Measurements from ENCODE around the gene YWHAB.
"Not testable (repeated sequence)": the region's sequence is repeated elsewhere in the genome, so short reads cannot be mapped to it uniquely, and the experiment has no call there.

Gene YWHAB

DNA sequence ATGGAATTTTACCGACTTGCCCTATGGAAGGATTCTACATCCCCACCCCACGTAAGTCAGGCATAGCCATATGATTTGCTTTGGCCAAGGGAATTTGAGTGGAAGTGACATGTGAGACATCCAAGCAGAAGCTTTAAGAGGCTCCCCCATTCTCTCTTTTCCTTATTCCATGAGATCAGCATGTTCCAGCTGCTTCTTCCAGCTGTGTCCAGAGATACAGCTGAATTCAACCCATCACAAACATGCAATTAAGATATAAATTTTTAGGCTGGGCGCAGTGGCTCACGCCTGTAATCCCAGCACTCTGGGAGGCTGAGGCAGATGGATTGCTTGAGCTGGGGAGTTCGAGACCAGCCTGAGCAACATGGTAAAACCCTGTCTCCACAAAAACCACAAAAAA, 16.0 kb upstream of the YWHAB start:
- no peak for DNase-seq

DNA sequence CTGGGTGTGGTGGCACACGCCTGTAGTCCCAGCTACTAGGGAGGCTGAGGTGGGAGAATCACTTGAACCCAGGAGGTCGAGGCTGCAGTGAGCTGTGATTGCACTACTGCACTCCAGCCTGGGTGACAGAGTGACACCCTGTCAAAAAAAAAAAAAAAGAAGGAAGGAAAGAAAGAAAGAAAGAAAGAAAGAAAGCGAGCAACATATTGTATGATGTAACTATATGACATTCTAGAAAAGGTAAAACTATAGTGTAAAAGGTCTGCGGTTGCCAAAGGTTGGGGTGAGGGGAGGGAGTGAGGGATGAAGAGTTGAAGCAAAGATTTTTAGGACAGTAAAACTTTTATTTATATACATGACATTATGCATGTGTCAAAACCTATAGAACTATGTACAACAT, 3.1 kb upstream of the YWHAB start:
- not testable (repeated sequence) for DNase-seq

DNA sequence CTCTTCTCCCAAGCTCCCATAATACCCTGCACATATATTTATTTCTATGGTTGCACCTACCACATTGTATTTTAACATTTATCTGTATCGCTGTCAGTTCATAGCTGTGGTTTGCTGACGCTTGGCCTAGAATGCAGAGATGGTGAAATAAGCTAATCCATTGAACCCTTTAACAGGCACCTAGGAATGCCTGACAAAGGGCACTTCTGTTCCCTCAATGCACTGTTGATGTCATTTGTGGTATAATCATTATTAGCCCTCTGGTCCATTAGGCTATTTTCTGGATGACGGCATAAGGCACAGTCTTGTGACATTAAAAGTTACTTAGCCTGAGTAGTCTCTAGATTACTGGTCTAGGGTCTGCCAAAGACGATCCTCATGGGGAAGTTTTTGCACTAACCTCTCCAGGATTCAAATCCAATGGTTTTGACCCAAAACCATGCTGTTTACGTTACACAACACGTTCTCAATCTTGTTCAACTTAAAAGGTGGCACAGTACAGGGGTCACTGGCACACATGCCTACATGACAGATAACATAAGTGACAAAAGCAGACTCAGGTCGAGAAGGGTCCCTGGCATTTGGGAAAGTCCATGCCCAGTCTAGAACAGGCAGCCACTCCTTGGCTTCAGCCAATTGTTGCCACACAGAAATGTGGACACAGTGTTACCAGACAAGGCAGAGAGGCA, 2.1 kb upstream of the YWHAB start:
- DNase-seq: no peak

DNA sequence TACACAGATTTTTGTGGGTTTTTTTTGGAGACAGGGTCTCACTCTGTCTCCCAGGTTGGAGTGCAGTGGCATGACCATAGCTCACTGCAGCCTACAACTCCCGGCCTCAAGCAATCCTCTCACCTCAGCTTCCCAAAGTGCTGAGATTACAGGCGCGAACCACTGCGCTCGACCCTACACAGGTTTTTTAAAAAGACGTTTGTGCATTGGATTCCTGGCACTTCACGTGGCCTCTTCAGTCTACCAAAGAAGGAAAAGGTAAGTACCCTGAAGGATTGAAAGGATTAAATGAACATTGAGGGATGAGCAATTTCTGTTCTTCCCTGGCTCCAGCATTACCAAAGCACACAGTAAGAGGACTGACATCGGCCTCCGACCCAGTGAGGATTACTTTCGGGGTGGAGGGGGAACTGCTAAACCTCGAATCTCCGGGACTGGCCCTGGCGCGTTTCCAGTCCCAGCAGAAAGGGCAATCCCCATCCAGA, 556 bp upstream of the YWHAB start:
- DNase-seq: no peak

DNA sequence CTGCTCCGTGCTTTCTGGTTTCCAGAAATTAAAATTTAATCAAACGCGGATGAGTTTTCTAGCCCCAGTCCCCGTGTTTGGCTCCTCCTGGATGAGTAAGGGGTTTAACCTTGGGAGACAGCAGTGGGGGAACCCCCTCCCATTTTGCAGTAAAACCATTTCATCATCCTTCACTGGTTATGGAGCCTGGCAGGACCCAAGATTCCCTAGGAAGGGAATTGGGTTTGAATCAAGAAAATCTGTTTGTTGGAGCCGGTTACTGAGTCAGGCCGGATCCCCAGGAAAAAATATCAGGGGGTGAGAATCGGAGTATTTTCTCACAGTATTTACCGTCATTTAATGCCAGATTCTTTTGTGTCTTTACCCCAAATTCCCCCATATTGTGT, 754 bp downstream of the YWHAB start:
- DNase-seq: no peak

DNA sequence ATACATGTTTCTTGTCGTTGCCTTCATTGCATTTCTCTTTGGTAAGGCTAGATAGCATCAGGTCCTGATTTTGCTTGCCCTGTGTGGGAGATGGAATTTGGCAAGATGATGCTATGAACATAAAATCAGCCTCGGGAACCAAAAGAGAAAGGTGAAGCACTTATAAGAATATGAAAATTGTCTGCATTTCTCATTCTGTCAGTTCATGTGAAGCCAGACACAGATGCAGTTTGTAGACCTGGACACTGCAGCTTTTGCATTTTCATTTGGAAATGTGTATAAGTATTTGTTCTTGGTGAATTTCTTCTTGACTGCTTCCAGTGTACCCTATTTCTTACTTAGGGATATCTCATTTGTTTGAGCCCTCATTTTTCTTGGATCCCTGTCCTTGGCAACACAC, 1.3 kb downstream of the YWHAB start:
- DNase-seq: no peak

DNA sequence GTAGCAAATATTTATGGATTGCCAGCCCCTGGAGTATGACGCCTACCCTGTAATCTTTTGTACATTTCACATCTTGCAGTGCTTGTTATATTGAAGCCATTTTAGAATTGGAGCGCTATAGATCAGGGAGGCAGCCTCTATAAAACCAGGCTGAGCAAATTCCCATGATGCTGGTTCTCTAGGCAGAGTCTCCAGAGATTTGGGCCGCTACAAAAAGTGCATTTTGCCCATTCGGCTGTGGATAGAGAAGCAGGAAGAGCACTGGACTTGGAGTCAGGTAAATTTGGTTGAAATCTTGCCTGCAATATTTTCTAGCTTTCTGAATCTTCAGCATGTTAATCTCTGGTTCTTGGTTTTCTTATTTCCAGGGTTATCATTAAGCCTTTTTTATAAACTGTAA, 2.0 kb downstream of the YWHAB start:
- DNase-seq: no peak

DNA sequence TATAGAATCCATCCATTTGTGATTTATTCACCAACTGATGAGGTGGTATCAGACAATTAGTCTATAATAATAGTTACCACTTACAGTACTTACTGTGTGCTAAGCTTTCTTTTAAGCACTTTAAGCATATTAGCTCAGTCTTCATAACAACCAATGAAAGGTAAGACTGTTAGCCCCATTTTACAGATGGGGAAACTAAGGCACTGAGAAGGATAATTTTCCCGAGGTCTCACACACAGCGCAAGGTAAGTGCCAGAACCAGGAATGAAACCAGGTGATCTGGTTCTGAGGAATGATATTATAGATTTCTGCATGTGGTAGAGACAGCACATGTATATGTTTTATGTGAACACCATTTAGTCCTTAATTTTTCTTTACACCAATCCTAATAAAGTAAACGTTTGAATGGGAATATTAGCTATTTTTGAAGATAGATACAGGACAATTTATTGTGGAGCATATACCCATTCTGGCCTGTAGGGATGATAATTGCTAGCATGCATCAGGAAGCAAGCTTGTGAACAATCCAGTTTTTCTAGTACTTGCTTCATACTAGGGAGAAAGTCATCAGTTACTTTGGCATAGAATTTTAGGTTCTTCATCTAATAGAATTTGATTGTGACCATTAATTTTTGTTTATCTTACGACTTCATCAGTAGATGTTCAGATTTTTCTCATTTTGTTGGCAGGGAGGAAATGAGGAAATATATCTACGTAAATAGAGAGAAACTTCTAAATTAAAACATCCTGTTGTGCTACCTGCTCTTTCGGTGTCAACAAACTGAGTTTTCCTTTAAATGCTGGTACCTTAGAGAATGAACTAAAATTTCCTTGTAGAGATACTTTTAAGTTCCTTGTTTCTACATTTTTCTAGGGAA, 3.0 kb downstream of the YWHAB start:
- DNase-seq: no peak

DNA sequence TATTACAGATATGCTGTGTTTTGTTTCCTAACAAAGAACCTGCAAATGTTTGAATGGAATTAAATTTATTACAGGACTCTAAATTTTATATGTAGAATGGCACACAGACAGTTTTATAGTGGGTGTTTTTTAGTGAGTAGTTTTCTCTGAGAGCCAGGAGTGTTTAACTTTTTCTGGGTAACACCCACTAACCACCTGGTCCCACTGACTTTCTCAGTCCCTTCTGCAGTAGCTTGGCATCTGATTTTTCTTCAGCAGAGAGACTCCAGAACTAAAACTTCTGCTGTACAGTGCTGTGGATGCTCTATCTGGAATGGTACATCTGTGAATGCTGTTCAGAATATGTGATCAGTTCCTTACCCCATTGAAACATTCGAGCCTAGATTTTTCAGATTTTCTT, 6.3 kb downstream of the YWHAB start:
- DNase-seq: no peak

DNA sequence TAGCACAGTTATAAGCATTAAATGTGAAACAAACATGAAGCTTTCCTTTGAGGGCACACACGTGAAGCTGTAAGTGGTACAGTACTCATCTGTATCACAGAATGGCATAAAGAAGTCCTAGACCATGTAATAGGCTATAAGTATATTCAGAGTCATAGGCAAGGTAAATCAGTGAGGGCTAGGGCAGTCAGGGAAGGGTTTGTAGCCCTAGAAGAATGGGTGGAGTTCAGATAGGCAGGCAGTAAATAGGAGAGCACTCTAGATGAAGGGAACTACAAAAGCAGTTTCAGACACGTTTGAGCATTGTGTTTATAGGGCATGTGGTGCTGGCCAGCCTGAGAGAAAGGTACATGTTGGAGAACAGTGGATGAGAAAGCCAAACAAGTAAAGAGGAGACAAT, 9.5 kb downstream of the YWHAB start:
- no peak for DNase-seq

DNA sequence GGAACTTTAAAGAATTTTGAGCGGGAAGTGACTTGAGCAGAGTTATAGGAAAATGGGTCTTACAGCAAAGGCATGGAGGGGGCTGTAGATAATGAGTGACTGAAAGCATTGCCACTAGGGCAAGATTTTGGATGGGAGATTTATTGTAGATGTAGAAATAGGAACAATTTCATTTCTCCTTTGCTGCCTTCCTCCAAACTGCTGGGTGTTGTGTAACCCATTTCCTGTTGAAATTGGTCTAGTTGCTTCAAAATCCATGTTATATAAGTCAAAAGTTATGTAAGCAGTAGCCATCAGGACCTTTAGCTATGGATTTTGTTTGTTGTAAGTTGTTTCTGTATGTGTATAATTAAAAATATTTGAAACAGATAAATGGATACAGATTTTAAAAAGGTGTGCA, 11.1 kb downstream of the YWHAB start:
- DNase-seq: no peak

DNA sequence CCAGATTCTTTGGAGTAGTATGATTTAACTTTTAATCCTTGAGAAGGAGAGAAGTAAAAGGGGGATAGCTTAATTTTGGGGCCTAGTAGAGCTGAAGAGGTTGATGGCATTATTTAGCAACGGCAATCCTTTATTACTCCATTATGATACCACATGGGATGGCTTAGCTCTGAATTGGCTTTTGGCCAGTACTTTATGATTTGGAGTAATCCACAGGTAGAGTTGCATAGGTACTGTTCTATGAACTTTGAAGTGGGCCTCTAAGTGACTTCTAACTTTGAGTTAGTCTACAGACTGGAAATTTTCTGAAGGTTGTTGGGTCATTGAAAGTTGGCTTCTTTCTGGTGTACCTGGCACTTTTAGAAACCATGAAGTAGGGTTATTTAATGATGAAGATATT, 11.6 kb downstream of the YWHAB start:
- DNase-seq: no peak

DNA sequence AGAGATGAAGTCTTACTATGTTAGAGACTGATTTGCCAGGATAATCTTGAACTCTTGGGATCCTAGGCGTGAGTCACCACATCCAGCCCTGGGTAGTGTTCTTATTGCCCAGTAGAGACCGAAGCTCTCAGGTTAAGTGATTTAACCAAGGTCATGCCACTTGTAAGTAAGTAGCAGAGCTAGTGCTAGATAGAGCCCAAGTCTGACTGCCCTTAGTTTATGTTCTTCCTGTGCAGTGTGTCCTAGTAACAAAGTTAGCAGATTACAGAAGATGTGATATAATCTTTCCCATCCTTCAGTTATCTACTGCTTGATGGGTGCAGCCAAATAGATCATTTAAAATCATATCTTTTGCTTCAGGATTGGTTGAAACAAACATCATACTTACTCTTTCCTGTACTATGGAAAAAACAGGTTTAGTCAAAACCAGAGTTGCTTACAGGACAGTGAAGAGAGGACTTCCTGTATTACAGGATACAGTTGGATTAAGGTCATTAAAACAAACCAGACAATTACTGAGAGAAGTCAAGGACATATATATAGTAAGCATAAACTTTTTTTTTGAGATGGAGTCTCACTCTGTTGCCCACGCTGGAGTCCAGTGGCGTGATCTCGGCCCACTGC, 14.8 kb downstream of the YWHAB start:
- DNase-seq: no peak

DNA sequence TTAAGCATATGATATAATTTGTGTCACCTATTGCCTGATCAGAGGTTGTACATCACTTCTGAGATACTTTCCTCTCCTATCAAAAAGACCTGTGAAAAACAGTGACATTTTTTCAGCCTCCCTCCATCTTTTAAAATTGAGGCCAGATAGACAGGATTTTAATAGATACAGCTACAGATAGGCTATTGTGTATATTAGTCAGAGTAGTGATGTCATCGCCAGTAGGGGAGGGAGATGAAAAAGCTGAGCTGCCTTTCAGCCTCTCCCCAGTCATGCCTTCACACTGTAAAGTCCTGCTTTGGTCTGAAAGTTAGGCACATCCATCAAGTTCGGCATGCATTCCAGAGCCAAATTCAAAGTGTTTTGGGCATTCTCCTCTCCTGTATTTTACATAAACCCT, 16.5 kb downstream of the YWHAB start:
- peak; percentile 61 for DNase-seq

DNA sequence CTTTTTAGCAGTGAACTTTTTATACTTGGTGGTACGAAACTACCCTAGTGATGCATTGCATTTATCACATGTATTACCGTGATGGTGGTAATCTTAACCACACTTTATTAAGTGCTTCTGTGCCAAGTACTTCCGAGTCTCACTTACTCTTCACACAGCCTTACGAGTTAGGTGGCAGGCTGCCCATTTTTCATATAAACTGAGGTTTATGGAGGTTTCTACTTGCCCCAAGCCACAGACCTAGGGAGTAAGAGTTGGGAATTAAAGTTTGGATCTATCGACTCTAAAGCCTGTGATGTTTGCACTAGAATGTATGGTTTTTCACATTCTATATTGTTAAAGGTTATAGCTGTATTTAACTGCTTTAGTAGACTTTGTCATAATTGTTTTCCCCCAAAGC, 18.9 kb downstream of the YWHAB start:
- no peak for DNase-seq

DNA sequence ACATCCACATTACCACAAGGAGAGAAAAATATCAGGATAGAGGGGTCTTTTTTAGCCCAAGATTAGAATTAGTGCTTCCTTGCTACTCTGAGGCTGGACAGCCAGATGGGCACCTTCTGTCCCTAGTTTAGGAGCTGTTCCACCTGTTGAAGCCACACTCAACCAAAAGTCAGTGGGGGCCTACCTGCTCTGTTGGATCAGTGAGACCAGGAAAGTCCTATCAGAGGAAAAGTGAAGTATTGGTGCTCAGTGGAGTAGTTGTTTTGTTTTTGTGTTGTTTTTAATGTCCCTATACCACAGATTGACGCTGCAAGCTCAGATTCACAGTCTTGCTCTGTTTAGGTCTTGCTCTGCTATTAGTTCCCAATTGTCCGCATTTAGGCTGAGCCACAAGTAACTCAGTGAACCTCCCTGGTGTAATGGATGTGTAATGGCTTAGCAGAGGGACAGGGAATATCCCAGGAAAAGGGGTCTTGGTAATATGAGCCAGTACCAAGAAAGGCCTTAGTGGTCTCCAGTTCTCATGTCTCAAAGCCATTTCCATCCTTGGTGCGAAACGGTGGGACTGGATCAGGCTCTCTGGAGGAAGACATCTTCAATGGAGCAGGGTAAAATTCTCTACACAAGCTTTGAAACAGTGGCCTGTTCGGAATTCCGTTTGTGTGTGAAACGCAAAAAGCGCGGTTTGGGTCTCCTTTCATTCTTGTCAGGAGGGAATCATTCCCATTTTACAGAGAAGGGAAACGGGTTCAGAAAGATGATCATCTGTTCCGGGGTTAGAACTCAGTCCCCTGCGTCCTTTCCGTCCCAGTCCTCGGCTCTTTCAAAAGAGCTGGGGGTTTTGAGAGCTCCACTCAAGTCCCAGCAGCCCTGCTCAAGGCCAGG, 23.7 kb downstream of the YWHAB start:
- DNase-seq: no peak

DNA sequence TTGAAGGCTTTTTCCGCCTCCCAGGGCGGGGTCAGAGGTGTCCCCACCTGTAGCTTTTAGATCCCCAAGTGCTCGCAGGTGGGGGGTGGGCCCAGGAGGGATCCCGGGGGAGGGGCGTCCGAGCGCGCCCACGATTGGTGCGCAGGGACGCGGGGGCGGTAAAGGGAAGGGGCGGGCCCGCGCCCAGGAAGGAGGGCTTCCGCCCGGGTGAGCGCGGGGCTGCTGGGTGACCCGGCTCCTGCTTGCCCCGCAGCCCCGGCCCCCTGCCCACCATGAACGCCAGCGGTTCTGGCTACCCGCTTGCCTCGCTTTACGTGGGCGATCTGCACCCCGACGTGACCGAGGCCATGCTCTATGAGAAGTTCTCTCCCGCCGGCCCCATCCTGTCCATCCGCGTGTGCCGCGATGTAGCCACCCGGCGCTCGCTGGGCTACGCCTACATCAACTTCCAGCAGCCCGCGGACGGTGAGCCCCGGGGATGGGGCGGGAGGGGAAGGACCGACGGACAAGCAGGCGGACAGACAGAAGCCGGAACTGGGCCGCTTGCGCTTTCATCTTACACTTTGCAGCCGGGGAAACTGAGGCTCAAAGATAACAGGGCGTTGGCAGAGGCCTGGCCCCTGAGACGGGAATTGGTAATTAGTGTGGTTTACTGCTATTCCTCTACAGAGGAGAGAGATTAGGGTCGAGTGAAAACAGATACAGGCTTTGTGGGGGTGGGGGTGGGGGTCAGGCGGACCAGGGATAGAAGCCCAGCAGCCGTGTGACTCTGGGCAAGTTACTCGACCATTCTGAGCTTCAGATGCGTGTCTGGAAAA, 24.6 kb downstream of the YWHAB start, which contains the start of gene PABPC1L:
Gene PABPC1L, plus strand, starts transcription at position 189 of the 818 bp plus-strand sequence. Its CDS starts 84 bp downstream, at position 273.
- peak; percentile 48 for DNase-seq

DNA sequence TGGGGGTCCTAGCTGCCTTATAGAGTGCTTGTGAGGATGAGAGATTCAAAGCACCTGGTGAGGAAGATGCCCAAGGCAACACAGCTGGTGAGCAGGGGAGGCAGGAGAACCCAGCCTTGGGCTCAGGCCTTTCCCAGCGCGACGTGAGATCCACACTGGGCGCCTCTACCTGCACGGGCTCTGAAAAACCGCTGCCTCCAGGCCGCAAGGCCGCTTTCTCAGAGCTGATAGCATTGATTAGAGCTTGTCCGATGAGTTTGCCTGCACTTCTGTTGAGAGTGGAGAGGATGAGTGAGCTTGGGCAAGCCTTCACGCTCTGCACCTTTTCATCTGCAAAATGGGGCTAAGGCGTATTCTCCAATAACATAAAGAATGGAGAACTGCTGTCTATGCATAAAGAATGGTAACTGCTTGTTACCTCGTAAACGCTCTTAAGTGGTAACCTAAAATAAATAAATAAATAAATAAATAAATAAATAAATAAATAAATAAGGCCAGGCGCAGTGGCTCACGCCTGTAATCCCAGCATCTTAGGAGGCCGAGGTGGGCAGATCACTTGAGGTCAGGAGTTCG, 25.3 kb downstream of the YWHAB start:
- no peak for DNase-seq

DNA sequence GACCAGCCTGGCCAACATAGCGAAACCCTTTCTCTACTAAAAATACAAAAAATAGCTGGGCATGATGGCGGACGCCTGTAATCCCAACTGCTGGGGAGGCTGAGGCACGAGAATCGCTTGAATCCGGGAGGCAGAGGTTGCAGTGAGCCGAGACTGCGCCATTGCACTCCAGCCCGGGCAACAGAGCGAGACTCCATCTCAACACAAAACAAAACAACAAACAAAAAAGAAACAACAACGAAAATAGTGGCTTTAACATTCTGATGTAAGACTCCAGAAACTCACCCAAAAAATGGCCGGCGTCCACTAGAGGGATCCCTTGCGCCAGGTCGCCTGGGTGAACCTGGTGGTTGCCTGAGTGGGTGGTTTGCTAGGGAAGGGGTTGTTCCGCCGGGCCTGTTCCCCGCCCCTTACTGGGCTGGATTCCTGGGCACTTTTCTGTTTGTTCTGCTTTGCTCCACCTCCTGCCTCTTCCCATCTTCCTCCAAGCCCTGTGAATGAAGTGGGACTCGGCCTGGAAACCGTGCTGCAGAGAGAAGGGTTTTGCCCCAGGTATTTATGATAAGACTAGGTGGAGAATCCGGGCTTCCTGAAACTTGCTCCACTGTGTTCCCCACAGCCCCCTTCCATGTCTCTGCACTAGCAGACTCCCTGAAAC, 25.9 kb downstream of the YWHAB start:
- peak; percentile 43 for DNase-seq

DNA sequence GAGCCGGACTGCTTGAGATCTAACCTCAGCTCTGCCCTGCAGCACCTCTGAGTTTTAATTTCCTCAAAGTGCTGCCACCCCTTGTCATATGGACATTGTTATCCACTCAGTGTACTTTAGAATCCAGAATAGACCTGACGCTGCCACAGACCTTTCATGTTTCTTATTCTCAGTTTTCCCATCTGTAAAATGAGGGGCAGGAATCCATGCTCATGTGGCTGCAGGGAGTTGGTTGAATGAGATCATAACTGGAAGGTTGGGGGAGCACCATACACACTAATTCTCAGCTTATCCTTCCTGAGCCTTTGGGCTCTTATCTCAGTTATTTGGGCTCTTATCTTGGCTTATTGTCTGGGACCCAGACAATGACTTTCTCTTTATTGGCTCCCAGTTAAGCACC, 26.7 kb downstream of the YWHAB start:
- no peak for DNase-seq

DNA sequence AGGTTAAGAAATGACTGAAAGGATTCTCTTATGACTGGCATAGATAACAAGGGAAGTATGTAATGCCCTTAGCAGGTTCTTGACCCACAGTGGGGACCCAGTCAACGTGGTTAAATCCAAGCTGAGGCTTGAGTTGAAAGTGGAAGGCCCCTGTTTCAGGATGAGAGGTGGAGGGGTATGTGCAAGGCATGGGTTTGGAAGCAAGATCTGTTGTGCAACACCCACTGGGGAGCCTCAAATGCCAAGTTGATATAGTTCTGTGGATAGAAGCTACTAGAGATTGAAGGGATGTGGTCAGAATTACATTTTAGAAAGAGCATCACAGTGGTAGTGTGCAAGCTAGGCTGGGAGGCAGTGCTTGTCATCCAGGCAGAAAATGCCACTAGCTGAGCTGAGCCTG, 29.4 kb downstream of the YWHAB start:
- no peak for DNase-seq
